Measurements from ENCODE around the gene STRIP1.

STRIP1 gene

GRCh38 chr1:110098222-110099026 is 64.0 kb downstream of the STRIP1 start:
- DNase-seq: no peak

- no peak for DNase-seq
These were observed 65.9 kb downstream of the STRIP1 start for GRCh38 chr1:110100335-110100734.

- DNase-seq: no peak
These were observed 67.7 kb downstream of the STRIP1 start for GRCh38 chr1:110102081-110102480.

Measured in stimulated activated CD4-positive, alpha-beta T cell treated with anti-CD3 and anti-CD28 coated beads, Interleukin-2, amount 100 ng/mL, for 24 hours (primary cell).